GM19438 (cell line): Measurements from ENCODE around the gene MKRN3.
"Not testable (repeated sequence)": the region's sequence is repeated elsewhere in the genome, so short reads cannot be mapped to it uniquely, and the experiment has no call there.

Source experiments
- ATAC-seq: cut with Tn5 transposase; IDR thresholded peaks from one replicate; pipeline ENCODE4 v1.9.1; 2021; ENCODE audit warnings: low read depth; ENCODE audit not compliant: unreplicated experiment

The MKRN3 gene

DNA sequence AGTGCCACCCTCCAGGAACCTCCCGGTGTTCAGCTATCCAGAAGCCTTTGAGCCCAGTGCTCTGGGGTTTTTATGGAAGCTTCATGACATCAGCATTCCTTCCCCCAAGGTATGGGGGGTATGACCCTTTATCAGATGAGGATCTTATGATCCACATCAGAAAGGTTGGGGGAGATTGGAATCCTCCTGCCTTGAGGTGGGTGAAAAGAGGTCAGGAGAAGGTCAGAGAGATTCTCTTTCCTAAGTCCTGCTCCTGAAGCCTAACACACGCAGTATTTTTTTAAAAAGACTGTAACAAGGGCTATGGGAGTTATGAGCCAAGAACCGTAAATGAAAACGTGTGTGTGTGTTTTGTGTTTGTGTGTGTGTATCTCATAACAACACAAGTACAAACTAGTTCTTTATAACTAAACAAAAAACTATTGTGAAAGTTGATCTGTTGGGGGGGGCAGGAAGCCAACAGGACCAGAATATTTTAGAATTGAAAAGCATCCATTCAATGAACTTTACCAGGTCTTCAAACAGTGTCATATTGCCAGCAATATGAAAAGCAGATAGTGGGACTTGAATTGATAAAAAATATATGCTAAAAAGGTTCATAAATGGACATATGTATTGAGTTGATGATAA lies 13.2 kb downstream of the MKRN3 start:
- ATAC-seq: no peak

DNA sequence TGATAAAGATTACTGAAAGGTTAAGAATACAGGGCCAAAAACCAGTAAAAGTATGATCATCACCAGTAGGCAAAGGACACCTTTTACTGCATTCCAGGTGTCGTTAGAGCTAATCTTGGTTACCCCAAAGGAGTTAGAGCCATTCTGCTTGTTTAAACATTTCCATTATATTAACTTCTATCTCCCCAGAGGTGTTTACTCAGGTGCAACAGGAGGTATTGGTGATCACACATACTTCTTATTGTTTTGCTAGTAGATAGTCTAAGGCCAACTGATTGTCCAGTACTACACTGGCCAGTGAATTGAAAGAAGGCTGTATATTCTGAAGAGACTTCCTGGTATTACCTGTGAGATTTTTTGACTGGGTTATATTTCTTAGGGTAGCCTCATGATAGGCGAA lies 22.8 kb downstream of the MKRN3 start:
- no peak for ATAC-seq

DNA sequence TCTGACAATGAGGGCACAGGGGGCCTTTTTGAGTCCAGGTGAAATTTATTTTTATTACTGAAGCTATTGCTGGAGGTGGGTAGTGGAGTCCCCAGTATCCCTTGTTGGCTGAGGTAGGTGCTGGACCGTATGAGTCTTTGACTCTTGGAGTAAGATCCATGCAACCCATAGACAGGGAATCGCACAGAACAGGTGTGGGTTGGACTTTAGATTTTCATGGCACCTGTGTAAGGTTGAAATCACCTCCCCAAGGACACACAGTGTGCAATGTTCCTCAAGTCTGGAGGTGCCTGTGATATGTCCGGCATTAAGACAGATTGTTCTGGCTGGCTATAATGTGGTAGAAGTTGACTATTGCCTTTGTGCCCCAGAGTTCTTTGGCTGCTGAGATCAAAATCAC lies 23.5 kb downstream of the MKRN3 start:
- no peak for ATAC-seq

DNA sequence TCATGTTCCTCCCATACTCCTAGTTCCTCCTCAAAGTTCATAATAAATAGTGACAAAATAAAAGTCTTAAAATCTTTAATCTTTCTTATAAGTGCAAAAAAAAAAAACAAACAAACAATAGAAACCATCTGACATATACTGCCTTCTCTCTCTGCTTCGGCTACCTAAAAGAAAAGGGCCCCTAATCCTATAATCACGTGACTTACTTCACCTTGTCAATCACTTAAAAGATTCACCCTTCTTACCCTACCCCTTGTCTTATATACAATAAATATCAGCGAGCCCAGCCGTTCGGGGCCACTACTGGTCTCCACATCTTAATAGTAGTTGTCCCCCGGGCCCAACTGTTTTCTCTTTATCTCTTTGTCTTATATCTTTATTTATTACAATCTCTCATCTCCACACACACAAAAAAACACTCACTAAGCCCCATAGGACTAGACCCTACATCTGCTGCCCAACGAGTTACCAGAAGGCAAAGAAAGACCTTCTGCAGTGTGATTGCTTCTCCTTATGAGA lies 28.8 kb downstream of the MKRN3 start:
- ATAC-seq: no peak

DNA sequence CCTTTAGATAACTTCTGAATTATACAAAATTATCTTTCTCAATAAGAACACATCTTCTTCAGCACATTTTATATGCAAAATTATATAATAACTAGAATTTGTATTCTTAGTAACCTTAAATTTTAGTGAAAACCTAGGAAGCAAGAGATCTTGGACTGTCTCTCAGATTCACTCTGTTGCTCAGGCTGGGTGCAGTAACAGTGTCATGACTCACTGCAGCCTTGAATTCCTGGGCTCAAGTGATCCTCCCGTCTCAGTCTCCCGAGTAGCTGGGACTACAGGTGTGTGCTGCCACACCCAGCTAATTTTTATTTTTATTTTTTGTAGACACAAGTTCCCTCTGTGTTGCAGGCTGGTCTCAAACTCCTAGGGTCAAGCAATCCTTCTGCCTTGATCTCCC lies 29.9 kb downstream of the MKRN3 start:
- no peak for ATAC-seq

DNA sequence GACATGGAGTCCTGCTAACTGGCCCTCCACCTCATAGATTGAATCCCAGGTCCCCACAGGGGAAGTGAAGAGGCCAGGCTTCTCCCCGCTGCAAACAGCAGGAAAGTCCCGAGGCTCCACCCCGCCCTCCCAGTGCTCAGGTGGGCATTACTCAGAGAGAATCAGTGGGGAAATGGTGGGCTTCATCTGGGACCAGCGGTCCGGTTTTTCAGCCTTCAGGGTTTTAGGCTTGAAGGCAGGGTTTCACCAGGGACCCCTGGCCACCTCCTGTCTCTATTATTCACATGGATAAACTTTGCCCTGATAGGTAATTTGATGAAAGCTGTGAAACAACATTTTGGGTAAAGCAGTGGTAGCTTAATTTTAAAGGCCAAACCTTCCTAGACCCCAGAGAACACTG lies 31.3 kb downstream of the MKRN3 start:
- no peak for ATAC-seq

DNA sequence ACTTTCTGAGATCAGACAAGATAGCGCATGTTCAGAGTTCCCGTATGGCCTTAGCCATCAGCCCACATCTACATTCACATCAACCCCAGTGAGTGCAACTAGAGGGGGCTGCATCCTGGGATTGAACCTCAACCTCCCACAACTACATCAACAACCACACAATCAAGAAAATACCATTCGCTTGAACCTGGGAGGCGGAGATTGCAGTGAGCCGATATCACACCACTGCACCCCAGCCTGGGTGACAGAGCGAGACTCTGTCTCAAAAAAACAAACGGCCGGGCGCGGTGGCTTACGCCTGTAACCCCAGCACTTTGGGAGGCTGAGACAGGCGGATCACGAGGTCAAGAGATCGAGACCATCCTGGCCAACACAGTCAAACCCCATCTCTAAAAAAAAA lies 31.8 kb downstream of the MKRN3 start:
- ATAC-seq: not testable (repeated sequence)

DNA sequence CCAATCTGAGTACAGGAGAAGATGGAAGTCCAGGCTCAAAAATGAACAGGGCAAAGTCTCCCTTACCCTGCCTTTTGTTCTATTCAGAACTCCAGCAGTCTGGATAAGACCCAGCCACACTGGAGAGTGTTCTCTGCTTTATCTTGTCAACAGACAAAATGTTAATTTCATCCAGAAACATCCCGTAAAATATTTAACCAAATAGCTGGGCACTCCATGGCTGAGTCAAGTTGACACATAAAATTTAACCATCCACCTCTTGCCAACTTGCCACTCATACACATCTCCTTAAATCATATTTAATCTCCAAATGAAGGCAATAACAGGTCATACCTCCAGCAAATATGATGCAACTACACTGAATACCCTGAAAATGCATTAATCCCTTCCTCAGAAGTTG lies 33.6 kb downstream of the MKRN3 start:
- no peak for ATAC-seq

DNA sequence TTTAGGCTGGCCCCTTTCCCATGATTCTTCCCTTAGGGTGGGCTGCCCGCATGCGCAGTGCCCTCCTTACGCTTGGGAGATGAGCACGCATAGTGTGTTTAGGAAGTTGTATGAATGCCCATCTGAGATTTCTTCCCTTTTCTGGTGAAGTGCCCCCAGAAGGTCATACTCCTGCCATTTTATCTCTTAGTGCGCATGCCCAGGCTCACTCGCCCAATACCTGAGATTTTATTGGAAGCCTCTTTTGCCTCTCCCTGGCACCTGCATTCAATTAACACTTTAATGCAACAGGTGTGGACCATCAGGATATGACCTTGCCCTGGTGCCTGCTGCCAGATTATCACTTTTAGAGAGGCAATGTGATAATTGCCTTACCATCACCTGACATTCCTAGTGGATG lies 36.6 kb downstream of the MKRN3 start:
- no peak for ATAC-seq

DNA sequence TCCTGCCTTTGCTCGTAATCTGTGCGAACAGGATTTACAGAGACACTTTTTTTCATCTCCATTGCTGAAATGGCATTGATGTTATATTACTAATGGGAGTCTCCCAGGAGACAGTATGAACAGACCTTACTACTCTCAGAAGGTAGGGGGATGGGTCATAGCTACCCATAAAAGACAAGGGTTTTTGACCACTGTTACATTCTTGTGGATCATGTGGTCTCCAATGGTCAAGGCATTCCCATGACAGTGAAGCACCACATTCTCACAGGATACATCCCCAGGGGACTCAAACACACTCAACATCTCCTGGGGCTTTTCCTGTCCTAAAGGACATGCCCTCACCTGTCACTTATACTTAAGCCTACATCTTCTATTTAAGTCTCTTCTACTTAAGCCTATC lies 40.8 kb downstream of the MKRN3 start:
- ATAC-seq: no peak

DNA sequence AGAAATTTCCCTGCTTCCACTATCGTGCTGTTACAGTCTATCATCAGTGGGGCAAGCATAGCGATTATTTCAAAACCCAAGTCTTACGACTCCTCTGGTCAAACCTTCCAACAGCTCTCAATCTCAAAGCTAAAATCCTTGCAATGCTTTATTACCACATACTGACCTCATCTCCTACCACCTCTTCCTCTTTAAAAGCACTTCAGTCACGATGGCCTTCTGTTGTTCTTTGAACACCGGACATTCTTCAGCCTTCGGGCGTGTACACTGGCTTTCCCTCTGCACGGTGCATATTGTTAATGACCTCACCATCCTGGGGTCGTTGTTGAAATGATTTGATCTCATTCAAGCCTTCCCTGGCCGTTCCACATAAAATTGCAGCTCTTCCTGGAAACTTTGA lies 51.1 kb downstream of the MKRN3 start:
- ATAC-seq: no peak
